ENCODE data around the gene WDR19. TPM values are rescaled to one million over a fixed set of nuclear protein-coding genes. Genes with fewer than 3 reads are reported as not detected.
A peak's percentile ranks its signal among the peaks of the same experiment; 100 is the strongest.
"Not testable (repeated sequence)": the region's sequence is repeated elsewhere in the genome, so short reads cannot be mapped to it uniquely, and the experiment has no call there.

The WDR19 gene
- total RNA-seq, 1 donor from 2014 or later: 20.8 TPM

DNA sequence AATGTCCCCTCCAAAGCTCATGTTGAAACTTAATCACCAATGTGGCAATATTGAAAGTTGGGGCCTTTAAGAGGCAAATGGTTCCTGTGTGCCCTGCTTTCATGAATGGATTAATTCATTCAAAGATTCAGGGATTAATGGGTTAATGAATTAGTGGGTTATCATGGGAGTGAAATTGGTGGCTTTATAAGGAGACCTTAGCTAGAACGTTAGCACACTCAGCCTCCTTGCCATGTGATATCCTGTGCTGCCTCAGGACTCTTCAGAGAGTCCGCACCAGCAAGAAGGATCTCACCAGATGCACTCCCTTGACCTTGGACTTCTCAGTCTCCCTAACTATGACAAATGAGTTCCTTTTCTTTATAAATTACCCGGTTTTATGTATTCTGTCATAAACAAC lies 2.6 kb upstream of the WDR19 start:
- H3K4me3 ChIP-seq (ENCODE audit: low read depth, low read length): no peak overlapping the region
- DNase-seq (ENCODE audit: low read depth) (no peak), FAIRE-seq (no peak)
- no peaks in the 10 kb centered on the region for H3K27me3 ChIP-seq (ENCODE audit: control insufficient read depth, insufficient read depth, low read length)
- no peaks in the 10 kb centered on the region for H3K36me3 ChIP-seq (ENCODE audit: control insufficient read depth, insufficient read depth, low read length)
- TF ChIP-seq, protein P1, sequence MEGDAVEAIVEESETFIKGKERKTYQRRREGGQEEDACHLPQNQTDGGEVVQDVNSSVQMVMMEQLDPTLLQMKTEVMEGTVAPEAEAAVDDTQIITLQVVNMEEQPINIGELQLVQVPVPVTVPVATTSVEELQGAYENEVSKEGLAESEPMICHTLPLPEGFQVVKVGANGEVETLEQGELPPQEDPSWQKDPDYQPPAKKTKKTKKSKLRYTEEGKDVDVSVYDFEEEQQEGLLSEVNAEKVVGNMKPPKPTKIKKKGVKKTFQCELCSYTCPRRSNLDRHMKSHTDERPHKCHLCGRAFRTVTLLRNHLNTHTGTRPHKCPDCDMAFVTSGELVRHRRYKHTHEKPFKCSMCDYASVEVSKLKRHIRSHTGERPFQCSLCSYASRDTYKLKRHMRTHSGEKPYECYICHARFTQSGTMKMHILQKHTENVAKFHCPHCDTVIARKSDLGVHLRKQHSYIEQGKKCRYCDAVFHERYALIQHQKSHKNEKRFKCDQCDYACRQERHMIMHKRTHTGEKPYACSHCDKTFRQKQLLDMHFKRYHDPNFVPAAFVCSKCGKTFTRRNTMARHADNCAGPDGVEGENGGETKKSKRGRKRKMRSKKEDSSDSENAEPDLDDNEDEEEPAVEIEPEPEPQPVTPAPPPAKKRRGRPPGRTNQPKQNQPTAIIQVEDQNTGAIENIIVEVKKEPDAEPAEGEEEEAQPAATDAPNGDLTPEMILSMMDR (IDR thresholded peaks at IDR 0.05; ENCODE audit: insufficient read depth, low read length, severe bottlenecking): no peak

DNA sequence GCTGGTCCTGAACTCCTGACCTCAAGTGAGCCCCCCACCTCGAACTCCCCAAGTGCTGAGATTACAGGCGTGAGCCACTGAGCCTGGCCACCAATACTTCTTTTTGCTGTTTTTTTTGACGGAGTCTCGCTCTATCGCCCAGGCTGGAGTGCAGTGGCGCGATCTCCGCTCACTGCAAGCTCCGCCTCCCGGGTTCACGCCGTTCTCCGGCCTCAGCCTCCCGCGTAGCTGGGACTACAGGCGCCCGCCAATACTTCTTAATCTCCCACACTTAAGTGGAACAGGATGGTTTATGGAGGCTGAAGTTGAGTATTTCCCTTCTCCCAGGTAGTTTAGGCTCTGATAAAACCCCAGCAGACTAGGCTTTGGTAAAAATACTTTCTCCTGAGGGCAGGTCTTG lies 1.7 kb upstream of the WDR19 start:
- H3K27me3 ChIP-seq (ENCODE audit: control insufficient read depth, insufficient read depth, low read length); H3K4me3 ChIP-seq (ENCODE audit: low read depth, low read length); DNase-seq (ENCODE audit: low read depth); H3K36me3 ChIP-seq (ENCODE audit: control insufficient read depth, insufficient read depth, low read length); FAIRE-seq: not testable (repeated sequence)

DNA sequence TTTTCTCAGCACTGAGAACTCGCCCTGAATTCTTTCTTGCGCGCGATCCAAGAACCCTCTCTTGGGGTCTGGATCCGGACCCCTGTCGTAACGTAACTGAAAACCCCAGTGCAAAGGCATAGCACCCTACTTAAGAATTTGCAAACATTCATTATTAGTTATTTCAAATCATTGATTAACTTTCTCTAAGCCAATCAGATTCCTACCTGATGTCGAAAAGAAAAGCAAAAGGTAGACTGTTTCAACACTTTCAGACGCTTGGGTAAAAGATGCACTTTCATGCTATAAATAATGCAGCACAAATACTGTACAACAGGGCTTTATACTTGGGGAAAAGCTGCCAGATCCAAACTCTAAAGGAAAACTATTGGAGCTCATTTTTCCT lies 817 bp upstream of the WDR19 start:
- peak overlapping the region; percentile 39 for H3K4me3 ChIP-seq (ENCODE audit: low read depth, low read length)
- DNase-seq (ENCODE audit: low read depth): no peak
- no peaks in the 10 kb centered on the region for H3K27me3 ChIP-seq (ENCODE audit: control insufficient read depth, insufficient read depth, low read length)
- TF ChIP-seq, protein P1 (IDR thresholded peaks at IDR 0.05; ENCODE audit: insufficient read depth, low read length, severe bottlenecking): no peak
- FAIRE-seq: no peak
- H3K36me3 ChIP-seq (ENCODE audit: control insufficient read depth, insufficient read depth, low read length): no peaks in the 10 kb centered on the region

DNA sequence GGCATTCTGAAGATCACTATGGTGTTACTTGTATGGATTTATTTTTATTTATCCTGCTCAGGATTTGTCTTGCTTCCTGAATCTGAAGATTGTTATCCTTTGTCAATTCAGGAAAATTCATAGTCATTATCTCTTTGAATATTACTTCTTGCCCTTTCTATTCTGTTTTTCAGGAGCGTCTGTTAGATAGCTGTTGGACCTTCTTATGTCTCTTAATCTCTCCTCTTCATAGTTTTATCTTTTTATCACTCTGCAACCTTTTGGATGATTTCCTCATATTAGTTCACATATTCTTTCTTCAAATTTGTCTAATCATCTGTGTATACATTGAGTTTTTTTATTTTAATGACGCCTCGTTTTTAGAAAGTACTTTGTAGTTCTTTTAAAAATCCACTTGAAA lies 19.6 kb downstream of the WDR19 start:
- TF ChIP-seq, protein P1 (IDR thresholded peaks at IDR 0.05; ENCODE audit: insufficient read depth, low read length, severe bottlenecking): no peak
- DNase-seq (ENCODE audit: low read depth) (no peak), FAIRE-seq (no peak)
- no peaks in the 10 kb centered on the region for H3K36me3 ChIP-seq (ENCODE audit: control insufficient read depth, insufficient read depth, low read length)
- no peaks in the 10 kb centered on the region for H3K27me3 ChIP-seq (ENCODE audit: control insufficient read depth, insufficient read depth, low read length)
- no peak overlapping the region for H3K4me3 ChIP-seq (ENCODE audit: low read depth, low read length)

DNA sequence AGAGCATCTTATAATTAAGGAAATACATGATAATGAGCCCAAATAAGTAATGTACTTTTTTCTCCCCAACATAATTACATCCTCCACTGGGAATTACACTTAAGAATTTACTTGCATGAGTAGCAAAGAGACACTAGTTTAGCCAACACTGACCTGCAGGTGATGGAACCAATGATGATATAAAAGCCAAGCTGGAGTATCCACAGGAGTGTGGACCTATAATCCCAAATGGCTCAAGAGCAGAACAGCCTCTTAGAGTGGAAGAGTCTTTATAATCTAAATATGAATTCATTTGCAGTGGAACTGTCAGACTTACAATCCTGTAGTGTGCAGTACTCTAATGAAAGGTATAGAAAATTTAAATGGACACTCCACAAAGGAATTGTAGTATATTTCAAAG lies 22.2 kb downstream of the WDR19 start:
- no peak for FAIRE-seq

DNA sequence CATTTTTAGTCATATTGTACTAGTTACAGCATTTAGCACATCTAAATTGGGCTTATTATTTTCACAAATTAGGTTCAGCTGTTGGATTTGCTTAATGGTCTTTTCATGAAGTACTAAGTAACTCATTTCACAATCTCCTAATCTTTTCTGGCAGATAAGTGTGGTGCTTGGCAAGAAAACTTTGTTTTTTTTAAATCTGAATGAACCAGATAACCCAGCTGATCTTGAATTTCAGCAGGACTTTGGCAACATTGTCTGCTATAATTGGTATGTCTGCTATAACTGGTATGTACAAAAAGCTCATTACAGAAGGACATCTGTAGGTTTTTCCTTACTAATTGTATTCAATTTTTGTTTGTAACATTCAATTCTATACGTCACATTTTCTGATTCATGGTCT lies 22.7 kb downstream of the WDR19 start:
- DNase-seq (ENCODE audit: low read depth) (no peak), FAIRE-seq (no peak)
- TF ChIP-seq, protein P1 (IDR thresholded peaks at IDR 0.05; ENCODE audit: insufficient read depth, low read length, severe bottlenecking): no peak
- no peaks in the 10 kb centered on the region for H3K36me3 ChIP-seq (ENCODE audit: control insufficient read depth, insufficient read depth, low read length)
- H3K4me3 ChIP-seq (ENCODE audit: low read depth, low read length): no peak overlapping the region
- H3K27me3 ChIP-seq (ENCODE audit: control insufficient read depth, insufficient read depth, low read length): no peaks in the 10 kb centered on the region

More for the DNA sequence above, 22.2 kb downstream of the WDR19 start:
- H3K36me3 ChIP-seq (ENCODE audit: control insufficient read depth, insufficient read depth, low read length): no peaks in the 10 kb centered on the region
- H3K4me3 ChIP-seq (ENCODE audit: low read depth, low read length): no peak overlapping the region
- TF ChIP-seq, protein P1 (IDR thresholded peaks at IDR 0.05; ENCODE audit: insufficient read depth, low read length, severe bottlenecking): no peak
- no peak for DNase-seq (ENCODE audit: low read depth)
- H3K27me3 ChIP-seq (ENCODE audit: control insufficient read depth, insufficient read depth, low read length): no peaks in the 10 kb centered on the region
